Daoy (cell line): ENCODE results near the gene FAM110C. TPM values are rescaled to one million over a fixed set of nuclear protein-coding genes. Genes with fewer than 3 reads are reported as not detected.

Experiments used
- total RNA-seq: library from RNA; depleted of rRNA; stranded (reverse); fragments of >200 nt; shearing (Covaris generic); gene quantifications from 2 replicates; pipeline ENCODE4 v1.2.3, GENCODE V29; 2014; rRNA removed

Gene FAM110C
- total RNA-seq, 1 experiment from 2014 or later, result 0.57 TPM

Other genes starting within 250 kb of the FAM110C start
- gene SH3YL1, start 217.5 kb upstream of the FAM110C start, total RNA-seq, result 18.1 and 36.4 TPM in 2 replicates
- 169 and 195 TPM in 2 replicates for gene ACP1, start 218.4 kb upstream of the FAM110C start, total RNA-seq
- gene ALKAL2, start 241.6 kb upstream of the FAM110C start, total RNA-seq, result 1.8 and 2.6 TPM in 2 replicates